GM19467 (cell line): ENCODE data around the gene MTOR.

Experiments used
- ATAC-seq: cut with Tn5 transposase; IDR thresholded peaks from one replicate; pipeline ENCODE4 v1.9.1; 2021; ENCODE audit warnings: mild to moderate bottlenecking, moderate library complexity; ENCODE audit not compliant: unreplicated experiment

The MTOR gene

GRCh38 chr1:11227106-11228077, 35.0 kb downstream of the MTOR start:
- ATAC-seq: no peak

- no peak for ATAC-seq
Observed at GRCh38 chr1:11216074-11216473, 46.3 kb downstream of the MTOR start.

GRCh38 chr1:11215381-11216005, 46.9 kb downstream of the MTOR start:
- no peak for ATAC-seq

- ATAC-seq: no peak
Observed at GRCh38 chr1:11214698-11215380, 47.5 kb downstream of the MTOR start.

GRCh38 chr1:11211925-11212587, 50.3 kb downstream of the MTOR start:
- no peak for ATAC-seq

- no peak for ATAC-seq
Observed at GRCh38 chr1:11211461-11211860, 50.9 kb downstream of the MTOR start.

GRCh38 chr1:11207898-11208611, 54.3 kb downstream of the MTOR start:
- ATAC-seq: no peak

GRCh38 chr1:11204396-11205190, 57.8 kb downstream of the MTOR start:
- no peak for ATAC-seq

GRCh38 chr1:11198851-11199594, 63.3 kb downstream of the MTOR start:
- no peak for ATAC-seq

- ATAC-seq: no peak
Observed at GRCh38 chr1:11198257-11198656, 64.1 kb downstream of the MTOR start.

GRCh38 chr1:11197359-11197758, 65.0 kb downstream of the MTOR start:
- ATAC-seq: no peak

- no peak for ATAC-seq
Observed at GRCh38 chr1:11196945-11197344, 65.4 kb downstream of the MTOR start.

GRCh38 chr1:11194407-11195176, 67.8 kb downstream of the MTOR start:
- ATAC-seq: no peak

- ATAC-seq: no peak
Observed at GRCh38 chr1:11193376-11193775, 69.0 kb downstream of the MTOR start.

- ATAC-seq: no peak
Observed at GRCh38 chr1:11188858-11189451, 73.4 kb downstream of the MTOR start, which contains the start of gene ANGPTL7. Gene ANGPTL7 (plus strand): TSS chr1:11189355. CDS start chr1:11189580, 225 bp downstream.

GRCh38 chr1:11188381-11188780, 74.0 kb downstream of the MTOR start:
- no peak for ATAC-seq

- ATAC-seq: no peak
Observed at GRCh38 chr1:11187931-11188330, 74.4 kb downstream of the MTOR start.

- no peak for ATAC-seq
Observed at GRCh38 chr1:11187494-11187893, 74.9 kb downstream of the MTOR start.
